Lung (tissue), 12 donors: ENCODE results near the gene CPLANE1. TPM values are rescaled to one million over a fixed set of nuclear protein-coding genes. Genes with fewer than 3 reads are reported as not detected.

Experiments
- ATAC-seq: fragments of 200-7000 bp; cut with Tn5 transposase; one replicate; pipeline ENCODE4 v1.9.1; 2020; ENCODE audit warnings: moderate number of reproducible peaks; ENCODE audit not compliant: insufficient read depth, low FRiP score
- DNase-seq, 3 donors: peaks; one replicate each; pipeline ENCODE4 v3.0.0-alpha.2; 2013 to 2017
- H3K27ac ChIP-seq, 2 donors: one replicate each; pipeline ENCODE4 v1.5.1; 2013; ENCODE audit warnings: mild to moderate bottlenecking in 2 of 2, moderate library complexity in 2 of 2, control low read depth in 1 of 2, inconsistent platforms in 1 of 2, low read depth in 1 of 2, low read length in 1 of 2
- H3K27me3 ChIP-seq, 3 donors: one replicate each; pipeline ENCODE4 v1.5.1; 2013; ENCODE audit warnings: low read length in 2 of 3; ENCODE audit not compliant: control insufficient read depth in 3 of 3, insufficient read depth in 3 of 3
- H3K36me3 ChIP-seq, 4 donors: one replicate each; pipeline ENCODE4 v1.5.1; 2013; ENCODE audit warnings: low read length in 4 of 4, mild to moderate bottlenecking in 1 of 4, moderate library complexity in 1 of 4; ENCODE audit not compliant: control insufficient read depth in 4 of 4, insufficient read depth in 4 of 4
- H3K4me1 ChIP-seq, 5 donors: one replicate each; pipeline ENCODE4 v1.5.1; 2013; ENCODE audit warnings: low read length in 5 of 5, mild to moderate bottlenecking in 2 of 5, moderate library complexity in 1 of 5; ENCODE audit not compliant: control insufficient read depth in 5 of 5, insufficient read depth in 5 of 5
- H3K4me3 ChIP-seq: one replicate; pipeline ENCODE4 v1.5.1; 2013; ENCODE audit warnings: mild to moderate bottlenecking, control low read depth, moderate library complexity
- H3K9ac ChIP-seq, 2 donors: one replicate each; pipeline ENCODE4 v1.5.1; 2013; ENCODE audit warnings: low read length in 2 of 2, control low read depth in 1 of 2; ENCODE audit not compliant: insufficient read depth in 1 of 2
- H3K9me3 ChIP-seq, 4 donors: one replicate each; pipeline ENCODE4 v1.5.1; 2013; ENCODE audit warnings: low read length in 3 of 4, mild to moderate bottlenecking in 1 of 4, moderate library complexity in 1 of 4; ENCODE audit not compliant: control insufficient read depth in 4 of 4, insufficient read depth in 3 of 4
- WGBS, 2 donors: extraction: QIAGEN DNeasy Blood & Tissue Kit; methylation state at CpG; one replicate each; pipeline ENCODE4 v1.1.7; 2013; 5-methylcytosine and 5-hydroxymethylcytosine counted together
- polyA plus RNA-seq, 2 donors: library from polyadenylated mRNA; stranded (reverse); fragments of 200-250 nt; gene quantifications; one replicate each; pipeline ENCODE4 v1.2.1, GENCODE V29; 2013
- total RNA-seq, 2 donors: library from RNA; depleted of rRNA in 1 of 2; stranded (reverse); fragments of >200 nt in 1 of 2; gene quantifications; one replicate each; pipeline ENCODE4 v1.2.1, GENCODE V29; 2014 to 2021
- TF ChIP-seq, protein P1 (sequence below): IDR thresholded peaks from 2 replicates; pipeline ENCODE4 v1.5.1; 2012; ENCODE audit warnings: mild to moderate bottlenecking; ENCODE audit errors: control extremely low read depth, extremely low read depth
- donor health status: control.
- donor health status: control.
- donor health status: Bipolar disorder and iron deficiency.
- donor health status: healthy.
- donor health status: DM: yes; HTN: yes; CAD: no.

The CPLANE1 gene
- total and polyA plus RNA-seq, 4 donors = 2.5 to 66.4 (median 12.5) TPM

DNA sequence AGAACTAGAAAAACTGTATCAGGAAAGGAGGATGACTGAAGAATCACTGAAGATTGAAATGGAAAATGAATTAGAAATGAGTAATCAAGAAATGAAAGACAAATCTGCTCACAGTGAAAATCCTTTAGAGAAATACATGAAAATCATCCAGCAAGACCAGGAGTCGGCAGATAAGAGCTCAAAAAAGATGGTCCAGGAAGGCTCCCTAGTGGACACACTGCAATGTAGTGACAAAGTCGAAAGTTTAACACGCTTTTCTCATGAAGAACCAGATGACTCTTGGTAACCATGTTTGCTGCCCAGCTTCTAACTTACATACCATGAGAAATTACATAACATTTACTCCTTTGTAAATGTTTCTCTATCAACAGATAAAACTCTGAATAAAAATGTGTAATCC lies 37.1 kb downstream of the CPLANE1 start:
- Histone ChIP-seq H3K36me3 (peaks cover 15 to 31% (median 20%) of the 10 kb centered on the region in 4 donors), H3K27me3 (no peaks in the 10 kb centered on the region), H3K4me3 (no peak overlapping the region), H3K9ac (no peak overlapping the region), H3K9me3 (no peaks in the 10 kb centered on the region), H3K4me1 (no peaks in the 10 kb centered on the region), H3K27ac (no peak overlapping the region)
- TF ChIP-seq, protein P1, sequence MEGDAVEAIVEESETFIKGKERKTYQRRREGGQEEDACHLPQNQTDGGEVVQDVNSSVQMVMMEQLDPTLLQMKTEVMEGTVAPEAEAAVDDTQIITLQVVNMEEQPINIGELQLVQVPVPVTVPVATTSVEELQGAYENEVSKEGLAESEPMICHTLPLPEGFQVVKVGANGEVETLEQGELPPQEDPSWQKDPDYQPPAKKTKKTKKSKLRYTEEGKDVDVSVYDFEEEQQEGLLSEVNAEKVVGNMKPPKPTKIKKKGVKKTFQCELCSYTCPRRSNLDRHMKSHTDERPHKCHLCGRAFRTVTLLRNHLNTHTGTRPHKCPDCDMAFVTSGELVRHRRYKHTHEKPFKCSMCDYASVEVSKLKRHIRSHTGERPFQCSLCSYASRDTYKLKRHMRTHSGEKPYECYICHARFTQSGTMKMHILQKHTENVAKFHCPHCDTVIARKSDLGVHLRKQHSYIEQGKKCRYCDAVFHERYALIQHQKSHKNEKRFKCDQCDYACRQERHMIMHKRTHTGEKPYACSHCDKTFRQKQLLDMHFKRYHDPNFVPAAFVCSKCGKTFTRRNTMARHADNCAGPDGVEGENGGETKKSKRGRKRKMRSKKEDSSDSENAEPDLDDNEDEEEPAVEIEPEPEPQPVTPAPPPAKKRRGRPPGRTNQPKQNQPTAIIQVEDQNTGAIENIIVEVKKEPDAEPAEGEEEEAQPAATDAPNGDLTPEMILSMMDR = no peak
- 95 to 96% methylated on average over 3 of the region's 3 CpGs for WGBS, 2 donors
- DNase-seq (no peak), ATAC-seq (no peak)

DNA sequence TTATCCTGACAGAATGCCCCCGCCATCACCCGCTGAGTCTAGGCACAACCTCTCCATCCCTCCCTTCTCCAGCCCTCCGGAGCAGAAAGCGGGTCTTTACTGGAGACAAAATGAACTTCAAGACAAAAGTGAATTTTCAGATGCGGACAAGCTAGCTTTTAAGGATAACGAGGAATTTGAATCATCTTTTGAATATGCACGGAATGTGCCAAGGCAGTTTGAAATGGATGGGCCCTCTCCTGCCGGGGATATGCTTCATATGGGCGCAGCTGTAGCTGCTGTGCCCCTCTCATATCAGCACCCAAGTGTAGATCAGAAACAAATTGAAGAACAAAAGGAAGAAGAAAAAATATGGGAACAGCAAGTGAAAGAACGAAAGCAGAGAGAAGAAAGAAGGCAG lies 37.5 kb downstream of the CPLANE1 start:
- no peaks in the 10 kb centered on the region for H3K4me1 ChIP-seq
- peaks cover 15 to 31% (median 20%) of the 10 kb centered on the region in 4 donors for H3K36me3 ChIP-seq
- no peak overlapping the region for H3K9ac ChIP-seq
- no peaks in the 10 kb centered on the region for H3K9me3 ChIP-seq
- no peak for ATAC-seq
- TF ChIP-seq, protein P1 = no peak
- no peak overlapping the region for H3K4me3 ChIP-seq
- H3K27ac ChIP-seq = no peak overlapping the region
- H3K27me3 ChIP-seq = no peaks in the 10 kb centered on the region
- DNase-seq = no peak
- 92 to 98% methylated on average over 10 of the region's 10 CpGs for WGBS, 2 donors

DNA sequence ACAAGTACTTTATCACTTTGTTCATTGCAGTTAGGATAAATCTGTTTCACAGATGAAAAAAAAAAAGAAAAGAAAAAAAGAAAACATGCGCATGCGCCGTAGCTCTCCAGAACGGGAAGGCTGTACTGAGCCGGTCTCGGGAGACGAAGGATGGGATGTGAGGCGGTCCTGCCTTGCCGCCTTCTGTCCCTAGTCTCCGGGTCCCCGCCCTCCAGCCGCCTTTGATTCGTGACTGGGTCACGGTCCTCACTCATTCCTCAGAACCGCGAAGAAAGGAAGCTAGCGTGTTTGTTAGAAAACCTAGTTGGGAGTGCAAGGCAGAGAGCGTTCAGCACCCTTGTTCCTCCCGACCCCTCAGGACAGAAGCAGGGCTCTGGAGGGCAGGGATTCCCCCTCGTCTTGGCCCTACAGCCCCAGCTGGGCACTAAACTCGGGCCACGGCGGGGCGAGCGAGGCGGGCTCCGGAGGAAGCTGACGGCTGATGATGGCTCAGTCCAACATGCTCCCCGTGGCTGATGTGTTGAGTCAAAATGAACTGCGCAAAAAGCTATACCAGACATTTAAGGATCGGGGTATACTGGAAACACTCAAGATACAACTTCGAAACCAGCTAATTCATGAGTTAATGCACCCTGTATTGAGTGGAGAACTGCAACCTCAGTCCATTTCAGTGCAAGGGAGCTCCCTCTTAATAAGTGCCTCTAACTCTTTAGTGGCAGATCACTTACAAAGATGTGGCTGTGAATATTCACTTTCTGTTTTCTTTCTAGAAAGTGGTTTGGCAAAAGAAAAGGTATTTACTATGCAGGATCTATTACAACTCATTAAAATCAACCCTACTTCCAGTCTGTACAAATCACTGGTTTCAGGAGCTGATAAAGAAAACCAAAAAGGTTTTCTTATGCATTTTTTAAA lies 40.0 kb downstream of the CPLANE1 start:
- ATAC-seq (no peak), DNase-seq (peak; percentile 14 to 48 (median 46))
- TF ChIP-seq, protein P1 = no peak
- peaks cover 13 to 25% (median 19%) of the 10 kb centered on the region in 4 donors for H3K36me3 ChIP-seq
- H3K4me1 ChIP-seq = no peaks in the 10 kb centered on the region
- no peak overlapping the region for H3K27ac ChIP-seq
- no peaks in the 10 kb centered on the region for H3K9me3 ChIP-seq
- WGBS, 2 donors = 74 to 83% methylated on average over 32 of the region's 32 CpGs
- H3K4me3 ChIP-seq = no peak overlapping the region
- no peak overlapping the region for H3K9ac ChIP-seq
- H3K27me3 ChIP-seq = no peaks in the 10 kb centered on the region
